GM18511 (cell line): ENCODE data around the gene MYH4.

Experiments used
- ATAC-seq: cut with Tn5 transposase; IDR thresholded peaks from one replicate; pipeline ENCODE4 v1.9.1; 2021; ENCODE audit warnings: mild to moderate bottlenecking, moderate library complexity; ENCODE audit not compliant: unreplicated experiment

Gene MYH4

GRCh38 chr17:10469459-10469858 is at the start of gene MYH4:
MYH4 (minus strand) TSS chr17:10469559; CDS start chr17:10466745, 2,814 bp downstream.
- ATAC-seq: no peak

GRCh38 chr17:10518271-10519037 is 49.1 kb upstream of the MYH4 start, which contains the start of gene MYH1:
MYH1 (minus strand) TSS chr17:10518542; CDS start chr17:10516642, 1,900 bp downstream.
- ATAC-seq: no peak

GRCh38 chr17:10516638-10517037 is 47.3 kb upstream of the MYH4 start:
- ATAC-seq: no peak

- ATAC-seq: no peak
Observed at GRCh38 chr17:10516065-10516464, 46.7 kb upstream of the MYH4 start.

GRCh38 chr17:10513299-10514067 is 44.1 kb upstream of the MYH4 start:
- no peak for ATAC-seq

- ATAC-seq: no peak
Observed at GRCh38 chr17:10512856-10513255, 43.5 kb upstream of the MYH4 start.

GRCh38 chr17:10499950-10500349 is 30.6 kb upstream of the MYH4 start:
- ATAC-seq: no peak

GRCh38 chr17:10492004-10492403 is 22.6 kb upstream of the MYH4 start:
- no peak for ATAC-seq

- ATAC-seq: no peak
Observed at GRCh38 chr17:10482252-10482651, 12.9 kb upstream of the MYH4 start.

GRCh38 chr17:10477701-10478100 is 8.3 kb upstream of the MYH4 start:
- ATAC-seq: no peak

- ATAC-seq: no peak
Observed at GRCh38 chr17:10474536-10474935, 5.2 kb upstream of the MYH4 start.

- no peak for ATAC-seq
Observed at GRCh38 chr17:10471858-10472257, 2.5 kb upstream of the MYH4 start.

GRCh38 chr17:10463402-10463801 is 6.0 kb downstream of the MYH4 start:
- no peak for ATAC-seq

GRCh38 chr17:10460062-10460461 is 9.3 kb downstream of the MYH4 start:
- ATAC-seq: no peak

- ATAC-seq: no peak
Observed at GRCh38 chr17:10458701-10459100, 10.7 kb downstream of the MYH4 start.

- no peak for ATAC-seq
Observed at GRCh38 chr17:10457952-10458351, 11.4 kb downstream of the MYH4 start.

- ATAC-seq: no peak
Observed at GRCh38 chr17:10447026-10447931, 22.1 kb downstream of the MYH4 start.

- ATAC-seq: no peak
Observed at GRCh38 chr17:10439816-10440215, 29.5 kb downstream of the MYH4 start.

GRCh38 chr17:10435096-10435495 is 34.3 kb downstream of the MYH4 start:
- ATAC-seq: no peak

- ATAC-seq: no peak
Observed at GRCh38 chr17:10429421-10430045, 39.8 kb downstream of the MYH4 start.

- ATAC-seq: no peak
Observed at GRCh38 chr17:10428781-10429180, 40.6 kb downstream of the MYH4 start.
